Fibroblast of lung (primary cell): ENCODE results near the gene PRDM16. TPM values are rescaled to one million over a fixed set of nuclear protein-coding genes. Genes with fewer than 3 reads are reported as not detected.

Experiments
- DNase-seq, 2 donors: peaks; one replicate each; pipeline versions ENCODE4 v3.0.0 to v3.0.0-alpha.2; 2010; ENCODE audit warnings: low read depth in 2 of 2
- H2AFZ ChIP-seq: 2 replicates; pipeline ENCODE4 v1.5.1; 2012; ENCODE audit warnings: low read length, control low read depth, inconsistent platforms
- H3K27ac ChIP-seq: 2 replicates; pipeline ENCODE4 v1.5.1; 2011; ENCODE audit warnings: low read length, control low read depth; ENCODE audit not compliant: insufficient read depth
- H3K27me3 ChIP-seq: 2 replicates; pipeline ENCODE4 v1.5.1; 2011; ENCODE audit warnings: mild to moderate bottlenecking, low read length; ENCODE audit not compliant: control insufficient read depth, insufficient read depth
- H3K36me3 ChIP-seq: 2 replicates; pipeline ENCODE4 v1.5.1; 2011; ENCODE audit warnings: low read length; ENCODE audit not compliant: control insufficient read depth, insufficient read depth
- H3K4me1 ChIP-seq: 2 replicates; pipeline ENCODE4 v1.5.1; 2011; ENCODE audit warnings: low read length; ENCODE audit not compliant: control insufficient read depth, insufficient read depth; ENCODE audit errors: extremely low read depth
- H3K4me2 ChIP-seq: 2 replicates; pipeline ENCODE4 v1.5.1; 2011; ENCODE audit warnings: low read length, control low read depth; ENCODE audit not compliant: insufficient read depth; ENCODE audit errors: extremely low read depth
- H3K4me3 ChIP-seq, 4 experiments: fragments of 200-600 bp in 1 of 4; sonication (generic) in 1 of 4; replicated peaks in 1 of 4; 2 replicates each; pipeline ENCODE4 v1.5.1; 2011 to 2016; ENCODE audit warnings: low read length in 4 of 4, low read depth in 3 of 4, mild to moderate bottlenecking in 3 of 4, control low read depth in 2 of 4, inconsistent platforms in 1 of 4, mixed read lengths in 1 of 4; ENCODE audit not compliant: insufficient read depth in 1 of 4; ENCODE audit errors: control extremely low read depth in 1 of 4
- H3K79me2 ChIP-seq: 2 replicates; pipeline ENCODE4 v1.5.1; 2012; ENCODE audit warnings: mild to moderate bottlenecking, low read length, inconsistent platforms; ENCODE audit not compliant: control insufficient read depth, insufficient read depth
- H3K9ac ChIP-seq: 2 replicates; pipeline ENCODE4 v1.5.1; 2011; ENCODE audit warnings: mild to moderate bottlenecking, low read length, control low read depth; ENCODE audit not compliant: insufficient read depth
- H3K9me3 ChIP-seq: 2 replicates; pipeline ENCODE4 v1.5.1; 2012; ENCODE audit warnings: low read depth, low read length; ENCODE audit not compliant: control insufficient read depth, insufficient read depth
- H4K20me1 ChIP-seq: 2 replicates; pipeline ENCODE4 v1.5.1; 2011; ENCODE audit warnings: low read length; ENCODE audit not compliant: control insufficient read depth, insufficient read depth; ENCODE audit errors: extremely low read depth
- CTCF ChIP-seq, 2 donors: IDR thresholded peaks in 1 of 2; conservative IDR thresholded peaks in 1 of 2; 1 replicate in 1 of 2; 2 replicates in 1 of 2; pipeline ENCODE4 v1.5.1; 2011 to 2012; ENCODE audit warnings: low read length in 2 of 2, control low read depth in 1 of 2, inconsistent platforms in 1 of 2, low read depth in 1 of 2, mild to moderate bottlenecking in 1 of 2
- EZH2 ChIP-seq: IDR thresholded peaks from 2 replicates; pipeline ENCODE4 v1.5.1; 2012; ENCODE audit warnings: low read length, control low read depth, mild to moderate bottlenecking; ENCODE audit errors: missing control alignments
- polyA plus RNA-seq, 2 donors: library from polyadenylated mRNA; depleted of rRNA in 1 of 2; stranded (reverse) in 1 of 2; unstranded in 1 of 2; fragments of >200 nt; gene quantifications; 2 replicates each; pipeline ENCODE4 v1.2.1, GENCODE V29; 2011 to 2012; ENCODE audit warnings: missing spikeins in 1 of 2
- total RNA-seq: library from RNA; depleted of rRNA; stranded (reverse); fragments of >200 nt; gene quantifications from 2 replicates; pipeline ENCODE4 v1.2.1, GENCODE V29; 2014

PRDM16 gene
- total and polyA plus RNA-seq, 2 donors (not counting 1 experiment from before 2014, with no cell fraction given): 0.30 to 1.8 TPM

GRCh38 chr1:3029991-3030662 lies 38.9 kb upstream of the PRDM16 start:
- Histone ChIP-seq H2AFZ (no peak overlapping the region), H3K4me3 (no peak overlapping the region), H3K9ac (no peak overlapping the region), H3K27me3 (no peaks in the 10 kb centered on the region), H3K4me2 (no peak overlapping the region), H3K27ac (no peak overlapping the region), H3K79me2 (no peaks in the 10 kb centered on the region), H4K20me1 (no peaks in the 10 kb centered on the region), H3K4me1 (no peaks in the 10 kb centered on the region), H3K9me3 (no peaks in the 10 kb centered on the region), H3K36me3 (no peaks in the 10 kb centered on the region)
- TF ChIP-seq EZH2: no peak
- TF ChIP-seq CTCF (conservative IDR thresholded peaks at IDR 0.05 in 1 of 2, IDR thresholded peaks at IDR 0.05 in 1 of 2; ENCODE audit: low read depth in 1 of 2, low read length in 2 of 2): no peak
- DNase-seq: no peak

GRCh38 chr1:3030663-3031381 lies 38.2 kb upstream of the PRDM16 start:
- Histone ChIP-seq H3K27me3 (no peaks in the 10 kb centered on the region), H3K4me1 (no peaks in the 10 kb centered on the region), H3K79me2 (no peaks in the 10 kb centered on the region), H3K36me3 (no peaks in the 10 kb centered on the region), H3K4me2 (no peak overlapping the region), H3K9me3 (no peaks in the 10 kb centered on the region), H3K4me3 (no peak overlapping the region), H4K20me1 (no peaks in the 10 kb centered on the region), H2AFZ (no peak overlapping the region), H3K9ac (no peak overlapping the region), H3K27ac (no peak overlapping the region)
- DNase-seq: no peak
- TF ChIP-seq CTCF (conservative IDR thresholded peaks at IDR 0.05 in 1 of 2, IDR thresholded peaks at IDR 0.05 in 1 of 2; ENCODE audit: low read depth in 1 of 2, low read length in 2 of 2) (no peak), EZH2 (no peak)

DNA sequence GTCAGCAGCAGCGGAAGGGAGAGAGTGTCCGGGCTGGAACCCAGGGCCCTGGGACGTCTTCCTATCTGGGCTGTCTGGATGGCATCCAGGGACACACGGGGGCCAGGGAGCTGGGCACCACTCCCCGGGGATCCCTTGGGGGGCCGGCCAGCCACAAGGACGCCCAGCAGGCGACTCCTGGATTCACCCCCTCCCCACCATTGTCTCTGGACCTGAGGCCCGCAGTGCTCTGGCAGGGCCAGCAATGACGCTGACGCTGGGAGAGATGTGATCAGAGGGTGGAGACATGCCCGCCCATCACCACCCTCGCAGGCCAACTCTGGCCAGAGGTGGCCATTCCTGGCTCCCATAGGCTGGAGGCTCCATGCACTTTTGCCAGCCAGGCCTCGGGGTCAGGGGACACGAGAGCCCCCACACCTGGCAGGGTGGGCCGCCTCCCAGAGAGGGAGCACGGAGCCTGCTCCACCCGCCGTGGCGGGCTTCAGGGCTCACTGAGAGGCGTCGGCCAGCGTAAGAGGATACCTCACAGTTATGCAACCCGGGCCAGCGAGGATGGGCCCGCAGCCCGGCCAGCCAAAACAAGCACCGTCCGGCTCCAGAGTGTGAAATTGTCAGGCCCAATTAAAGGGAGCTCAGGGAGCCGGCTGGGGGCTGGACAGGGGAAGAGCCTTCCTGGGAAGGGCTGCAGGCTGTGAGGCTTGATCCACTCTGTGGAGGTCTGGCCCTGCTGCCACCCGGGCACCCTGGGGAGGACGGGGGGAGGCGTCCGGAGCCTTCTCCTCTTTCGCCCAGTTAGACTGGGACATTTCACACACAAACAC lies 37.4 kb upstream of the PRDM16 start:
- DNase-seq: no peak
- Histone ChIP-seq H3K27ac (no peak overlapping the region), H3K9ac (no peak overlapping the region), H3K27me3 (no peaks in the 10 kb centered on the region), H4K20me1 (no peaks in the 10 kb centered on the region), H3K4me3 (no peak overlapping the region), H3K79me2 (no peaks in the 10 kb centered on the region), H3K9me3 (no peaks in the 10 kb centered on the region), H2AFZ (no peak overlapping the region), H3K4me2 (no peak overlapping the region), H3K36me3 (no peaks in the 10 kb centered on the region), H3K4me1 (no peaks in the 10 kb centered on the region)
- TF ChIP-seq EZH2 (no peak), CTCF (conservative IDR thresholded peaks at IDR 0.05 in 1 of 2, IDR thresholded peaks at IDR 0.05 in 1 of 2; ENCODE audit: low read depth in 1 of 2, low read length in 2 of 2) (no peak)
